Fibroblast of villous mesenchyme (primary cell): ENCODE measurements around the gene RGS9. TPM values are rescaled to one million over a fixed set of nuclear protein-coding genes. Genes with fewer than 3 reads are reported as not detected.

ENCODE experiments used
- DNase-seq: peaks from one replicate; pipeline ENCODE4 v3.0.0-alpha.2; 2010; ENCODE audit warnings: low read depth
- H3K4me3 ChIP-seq: 2 replicates; pipeline ENCODE4 v1.5.1; 2011; ENCODE audit warnings: low read depth, mild to moderate bottlenecking, low read length
- CTCF ChIP-seq: IDR thresholded peaks from 2 replicates; pipeline ENCODE4 v1.5.1; 2012; ENCODE audit warnings: low read depth, mild to moderate bottlenecking, low read length; ENCODE audit not compliant: insufficient read depth
- small RNA-seq: library from RNA; depleted of rRNA; stranded (forward); fragments of <200 nt; gene quantifications from one replicate; pipeline ENCODE3, GENCODE V24; 2012
- total RNA-seq: library from RNA; depleted of rRNA; stranded (reverse); fragments of >200 nt; gene quantifications from 2 replicates; pipeline ENCODE4 v1.2.3, GENCODE V29; 2012

The RGS9 gene
- total RNA-seq, 1 donor: 2.2 TPM

GRCh38 chr17:65271296-65271695 lies 134.1 kb downstream of the RGS9 start:
- no peak overlapping the region for H3K4me3 ChIP-seq
- DNase-seq: no peak

More at GRCh38 chr17:65271296-65271695, 134.1 kb downstream of the RGS9 start:
- TF ChIP-seq CTCF: no peak

Small RNA genes lying within 50 kb of the gene (small RNA-seq; reads per million reads assigned to genes)
- not detected for gene AC060771.1

Other genes with a start within 250 kb of the RGS9 start
- gene LRRC37A3, start 217.9 kb upstream of the RGS9 start, total RNA-seq: 12.2 and 20.3 TPM in 2 replicates
- gene GNA13, start 80.6 kb upstream of the RGS9 start, total RNA-seq: 62.5 and 82.5 TPM in 2 replicates